ENCODE data around the gene GSTT2. TPM values are rescaled to one million over a fixed set of nuclear protein-coding genes. Genes with fewer than 3 reads are reported as not detected.

Gene GSTT2
- total RNA-seq, 4 donors from 2014 or later, result 0.81 TPM; not detected in 3

DNA sequence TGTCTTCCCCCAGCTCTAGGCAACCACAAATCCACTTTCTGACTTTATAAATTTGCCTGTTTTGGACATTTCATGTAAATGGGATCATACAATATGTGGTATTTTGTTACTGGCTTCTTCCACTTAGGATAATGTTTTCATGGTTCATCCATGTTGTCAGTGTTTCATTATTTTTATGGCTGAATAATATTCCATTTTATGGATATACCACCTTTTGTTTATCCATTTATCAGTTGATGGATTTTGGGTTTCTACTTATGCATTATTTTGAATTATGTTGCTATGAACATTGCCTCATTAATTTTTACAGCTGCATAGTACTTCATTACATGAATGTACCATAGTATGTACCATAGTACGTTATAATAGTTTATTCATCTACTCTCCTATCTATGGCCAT is 36.2 kb downstream of the GSTT2 start:
- no peak for DNase-seq (ENCODE audit: low spot score in 2 of 2)
- H3K4me1 ChIP-seq, result peaks cover 14% of the 10 kb centered on the region
- no peaks in the 10 kb centered on the region for H3K27me3 ChIP-seq
- TF ChIP-seq, protein P1, sequence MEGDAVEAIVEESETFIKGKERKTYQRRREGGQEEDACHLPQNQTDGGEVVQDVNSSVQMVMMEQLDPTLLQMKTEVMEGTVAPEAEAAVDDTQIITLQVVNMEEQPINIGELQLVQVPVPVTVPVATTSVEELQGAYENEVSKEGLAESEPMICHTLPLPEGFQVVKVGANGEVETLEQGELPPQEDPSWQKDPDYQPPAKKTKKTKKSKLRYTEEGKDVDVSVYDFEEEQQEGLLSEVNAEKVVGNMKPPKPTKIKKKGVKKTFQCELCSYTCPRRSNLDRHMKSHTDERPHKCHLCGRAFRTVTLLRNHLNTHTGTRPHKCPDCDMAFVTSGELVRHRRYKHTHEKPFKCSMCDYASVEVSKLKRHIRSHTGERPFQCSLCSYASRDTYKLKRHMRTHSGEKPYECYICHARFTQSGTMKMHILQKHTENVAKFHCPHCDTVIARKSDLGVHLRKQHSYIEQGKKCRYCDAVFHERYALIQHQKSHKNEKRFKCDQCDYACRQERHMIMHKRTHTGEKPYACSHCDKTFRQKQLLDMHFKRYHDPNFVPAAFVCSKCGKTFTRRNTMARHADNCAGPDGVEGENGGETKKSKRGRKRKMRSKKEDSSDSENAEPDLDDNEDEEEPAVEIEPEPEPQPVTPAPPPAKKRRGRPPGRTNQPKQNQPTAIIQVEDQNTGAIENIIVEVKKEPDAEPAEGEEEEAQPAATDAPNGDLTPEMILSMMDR (IDR thresholded peaks at IDR 0.05), result no peak
- TF ChIP-seq EP300 (IDR thresholded peaks at IDR 0.05), result no peak
- TF ChIP-seq POLR2AphosphoS5 (IDR thresholded peaks at IDR 0.05), result no peak
- TF ChIP-seq POLR2A (IDR thresholded peaks at IDR 0.05), result no peak
- no peak overlapping the region for H3K27ac ChIP-seq
- no peak overlapping the region for H3K4me3 ChIP-seq
- H3K9me3 ChIP-seq, result no peaks in the 10 kb centered on the region
- WGBS, result 91% methylated on average over 1 of the region's 1 CpG
- H3K36me3 ChIP-seq, result peaks cover 4% of the 10 kb centered on the region

DNA sequence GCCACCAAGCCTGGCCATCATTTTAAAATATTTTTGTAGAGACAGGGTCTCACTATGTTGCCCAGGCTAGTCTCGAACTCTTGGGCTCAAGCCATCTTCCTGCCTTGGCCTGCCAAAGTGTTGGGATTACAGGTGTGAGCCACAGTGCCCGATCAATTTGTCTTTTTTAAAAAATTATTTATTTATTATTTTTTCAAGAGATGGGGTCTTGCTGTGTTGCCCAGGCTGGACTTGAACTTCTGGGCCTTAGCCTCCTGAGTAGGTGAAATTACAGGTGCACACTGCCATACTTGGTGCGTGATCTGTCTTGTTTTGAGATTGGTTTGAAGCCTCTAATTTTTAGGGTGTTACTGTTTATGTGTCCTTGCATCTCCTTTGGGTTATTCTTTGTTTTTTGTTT is 41.4 kb downstream of the GSTT2 start:
- DNase-seq (ENCODE audit: low spot score in 2 of 2), result no peak
- no peaks in the 10 kb centered on the region for H3K4me1 ChIP-seq
- H3K36me3 ChIP-seq, result peaks cover 4% of the 10 kb centered on the region
- H3K9me3 ChIP-seq, result peaks cover 6% of the 10 kb centered on the region
- no peaks in the 10 kb centered on the region for H3K27me3 ChIP-seq
- 97% methylated on average over 3 of the region's 3 CpGs for WGBS
- no peak overlapping the region for H3K4me3 ChIP-seq
- H3K27ac ChIP-seq, result no peak overlapping the region
- no peak for TF ChIP-seq POLR2AphosphoS5 (IDR thresholded peaks at IDR 0.05)
- TF ChIP-seq EP300 (IDR thresholded peaks at IDR 0.05), result no peak
- TF ChIP-seq POLR2A (IDR thresholded peaks at IDR 0.05), result no peak
- TF ChIP-seq, protein P1 (IDR thresholded peaks at IDR 0.05), result no peak

- Histone ChIP-seq H3K36me3 (no peaks in the 10 kb centered on the region), H3K4me3 (no peak overlapping the region), H3K9me3 (peaks cover 6% of the 10 kb centered on the region), H3K4me1 (no peaks in the 10 kb centered on the region), H3K27ac (no peak overlapping the region), H3K27me3 (no peaks in the 10 kb centered on the region)
- TF ChIP-seq POLR2AphosphoS5 (IDR thresholded peaks at IDR 0.05) (no peak), EP300 (IDR thresholded peaks at IDR 0.05) (no peak), POLR2A (IDR thresholded peaks at IDR 0.05) (no peak)
- TF ChIP-seq, protein P1 (IDR thresholded peaks at IDR 0.05), result no peak
- DNase-seq (ENCODE audit: low spot score in 2 of 2), result no peak
Observed at GRCh38 chr22:24023204-24023789, 43.4 kb downstream of the GSTT2 start.

DNA sequence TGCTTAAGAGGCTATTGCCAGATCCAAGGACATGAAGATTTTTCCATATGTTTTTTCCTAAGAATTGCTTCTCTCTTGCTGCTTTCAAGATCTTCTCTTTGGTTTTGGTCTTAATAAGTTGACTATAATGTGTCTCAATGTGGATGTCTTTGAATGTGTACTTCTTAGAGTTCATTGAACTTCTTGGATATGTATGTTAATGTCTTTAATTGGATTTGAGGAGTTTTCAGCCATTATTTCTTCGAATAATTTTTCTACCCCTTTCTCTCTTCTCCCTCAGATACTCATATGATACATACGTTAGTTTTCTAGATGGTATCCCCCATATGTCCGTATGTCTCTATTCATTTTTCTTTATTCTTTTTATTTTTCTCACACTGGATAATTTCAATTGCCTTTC is 44.4 kb downstream of the GSTT2 start:
- TF ChIP-seq EP300 (IDR thresholded peaks at IDR 0.05), result no peak
- TF ChIP-seq POLR2AphosphoS5 (IDR thresholded peaks at IDR 0.05), result no peak
- TF ChIP-seq POLR2A (IDR thresholded peaks at IDR 0.05), result no peak
- TF ChIP-seq, protein P1 (IDR thresholded peaks at IDR 0.05), result no peak
- H3K9me3 ChIP-seq, result peaks cover 6% of the 10 kb centered on the region
- no peak overlapping the region for H3K4me3 ChIP-seq
- no peak for DNase-seq (ENCODE audit: low spot score in 2 of 2)
- no peak overlapping the region for H3K27ac ChIP-seq
- no peaks in the 10 kb centered on the region for H3K27me3 ChIP-seq
- 97% methylated on average over 3 of the region's 3 CpGs for WGBS
- H3K4me1 ChIP-seq, result no peaks in the 10 kb centered on the region
- no peaks in the 10 kb centered on the region for H3K36me3 ChIP-seq

- H3K4me1 ChIP-seq, result no peaks in the 10 kb centered on the region
- no peaks in the 10 kb centered on the region for H3K27me3 ChIP-seq
- 77% methylated on average over 6 of the region's 6 CpGs for WGBS
- no peak overlapping the region for H3K27ac ChIP-seq
- peak in 1 of 2 donors; percentile 37 for DNase-seq (ENCODE audit: low spot score in 2 of 2)
- H3K36me3 ChIP-seq, result no peaks in the 10 kb centered on the region
- no peak overlapping the region for H3K4me3 ChIP-seq
- peaks cover 6% of the 10 kb centered on the region for H3K9me3 ChIP-seq
- TF ChIP-seq EP300 (IDR thresholded peaks at IDR 0.05) (no peak), POLR2A (IDR thresholded peaks at IDR 0.05) (no peak), POLR2AphosphoS5 (IDR thresholded peaks at IDR 0.05) (no peak)
- TF ChIP-seq, protein P1 (IDR thresholded peaks at IDR 0.05), result no peak
Observed at GRCh38 chr22:24025475-24025874, 45.5 kb downstream of the GSTT2 start.
